HepG2 (cell line): ENCODE data around the gene THSD8. TPM values are rescaled to one million over a fixed set of nuclear protein-coding genes. Genes with fewer than 3 reads are reported as not detected.

ENCODE experiments used
- BHLHE40 ChIP-seq: IDR thresholded peaks from 2 replicates; pipeline ENCODE4 v1.6.1; 2011; ENCODE audit warnings: low read length, improper control_type of control experiment
- CREB1 ChIP-seq, 2 experiments: fragments of 450-650 bp in 1 of 2; IDR thresholded peaks; 2 replicates each; pipeline ENCODE4 v1.6.1; 2016 to 2017; ENCODE audit warnings: control low read depth in 1 of 2, mild to moderate bottlenecking in 1 of 2, missing compliant biosample characterization in 1 of 2, missing genetic modification characterization in 1 of 2
- DNMT1 ChIP-seq: sonication (generic); formaldehyde crosslinking; IDR thresholded peaks from 2 replicates; pipeline ENCODE4 v1.5.1; 2020; ENCODE audit warnings: mild to moderate bottlenecking, missing genetic modification reagents
- EEA1 ChIP-seq: sonication (generic); formaldehyde crosslinking; IDR thresholded peaks from 2 replicates; pipeline ENCODE4 v1.5.1; 2020; ENCODE audit warnings: mild to moderate bottlenecking, missing genetic modification reagents, borderline replicate concordance
- GABPB1 ChIP-seq: IDR thresholded peaks from 2 replicates; pipeline ENCODE4 v1.6.1; 2016; ENCODE audit warnings: mild to moderate bottlenecking, missing genetic modification reagents, moderate library complexity, missing compliant biosample characterization
- HNRNPLL ChIP-seq: fragments of 200-400 bp; formaldehyde crosslinking; IDR thresholded peaks from 2 replicates; pipeline ENCODE4 v1.6.1; 2017; ENCODE audit warnings: mild to moderate bottlenecking, low read depth, low read length; ENCODE audit not compliant: poor library complexity, severe bottlenecking
- MTA1 ChIP-seq: sonication (generic); formaldehyde crosslinking; IDR thresholded peaks from 2 replicates; pipeline ENCODE4 v1.4.0; 2020; ENCODE audit warnings: missing genetic modification reagents, mild to moderate bottlenecking, borderline replicate concordance
- RBFOX2 ChIP-seq: fragments of 200-400 bp; formaldehyde crosslinking; IDR thresholded peaks from 2 replicates; pipeline ENCODE4 v1.6.1; 2017; ENCODE audit warnings: low read depth, mild to moderate bottlenecking, low read length
- REPIN1 ChIP-seq: sonication (generic); formaldehyde crosslinking; IDR thresholded peaks from 2 replicates; pipeline ENCODE4 v1.8.0; 2022; ENCODE audit warnings: missing genetic modification reagents, low read depth, mild to moderate bottlenecking, borderline replicate concordance
- SAP130 ChIP-seq: IDR thresholded peaks from 2 replicates; pipeline ENCODE4 v1.6.1; 2016; ENCODE audit warnings: low read depth
- ZFY ChIP-seq: sonication (generic); formaldehyde crosslinking; IDR thresholded peaks from 2 replicates; pipeline ENCODE4 v1.4.0; 2020; ENCODE audit warnings: missing genetic modification reagents
- ZNF460 ChIP-seq: sonication (generic); formaldehyde crosslinking; IDR thresholded peaks from 2 replicates; pipeline ENCODE4 v1.5.1; 2020; ENCODE audit warnings: missing genetic modification reagents, mild to moderate bottlenecking, borderline replicate concordance
- ZNF652 ChIP-seq: IDR thresholded peaks from 2 replicates; pipeline ENCODE4 v1.6.1; 2016; ENCODE audit warnings: low read depth, borderline replicate concordance
- ZNF776 ChIP-seq: sonication (generic); formaldehyde crosslinking; IDR thresholded peaks from 2 replicates; pipeline ENCODE4 v1.4.0; 2020; ENCODE audit warnings: mild to moderate bottlenecking, missing genetic modification reagents
- ZNF891 ChIP-seq: sonication (generic); formaldehyde crosslinking; IDR thresholded peaks from 2 replicates; pipeline ENCODE4 v1.5.0; 2020; ENCODE audit warnings: mild to moderate bottlenecking, missing genetic modification reagents
- polyA plus RNA-seq, 8 experiments: library from polyadenylated mRNA; depleted of rRNA in 3 of 8; stranded (reverse) in 7 of 8; unstranded in 1 of 8; fragments of >200 nt; fragmentation: Illumina TruSeq in 4 of 8; extraction: Trizol in 4 of 8; gene quantifications; 2 replicates each; pipeline versions ENCODE4 v1.2.1 to v1.2.3, GENCODE V29; 2011 to 2016; ENCODE audit warnings: low read depth in 4 of 8, missing spikeins in 1 of 8, mixed read lengths in 1 of 8; ENCODE audit not compliant: insufficient read depth in 1 of 8
- total RNA-seq, 5 experiments: library from RNA; depleted of rRNA; stranded (reverse); fragments of >200 nt; fragmentation: Illumina TruSeq; extraction: Trizol; gene quantifications; 2 replicates each; pipeline ENCODE4 v1.2.3, GENCODE V29; 2016; ENCODE audit warnings: low read depth in 1 of 5
- TF ChIP-seq, protein P1 (sequence below): sonication (generic); formaldehyde crosslinking; IDR thresholded peaks from 2 replicates; pipeline ENCODE4 v1.5.1; 2020; ENCODE audit warnings: mild to moderate bottlenecking, missing genetic modification reagents
- TF ChIP-seq, protein P2 (sequence below), 2 experiments: sonication (generic) in 1 of 2; formaldehyde crosslinking in 1 of 2; IDR thresholded peaks; 2 replicates each; pipeline versions ENCODE4 v1.4.0 to v1.6.1; 2016 to 2020; ENCODE audit warnings: borderline replicate concordance in 1 of 2, low read depth in 1 of 2, mild to moderate bottlenecking in 1 of 2, missing genetic modification reagents in 1 of 2

The THSD8 gene
- total and polyA plus RNA-seq, 2 of the 13 experiments (the other 11 are each of a cell fraction or from before 2014, with no cell fraction given) = 4.8 to 14.9 TPM

- peak; percentile 93; the same call in 1 of the 2 replicates for TF ChIP-seq MTA1
- peak; percentile 94 for TF ChIP-seq ZNF652
- peak; percentile 56 for TF ChIP-seq CREB1 (IDR thresholded peaks at IDR 0.05)
- no peak for TF ChIP-seq CREB1 (CRISPR knock-in tag; IDR thresholded peaks at IDR 0.05)
- peak; percentile 71; the same call in 1 of the 2 replicates for TF ChIP-seq DNMT1 (CRISPR knock-in tag)
- peak; percentile 72; the same call in 1 of the 2 replicates for TF ChIP-seq EEA1 (CRISPR knock-in tag)
- TF ChIP-seq HNRNPLL = peak; percentile 76
- TF ChIP-seq, protein P1, sequence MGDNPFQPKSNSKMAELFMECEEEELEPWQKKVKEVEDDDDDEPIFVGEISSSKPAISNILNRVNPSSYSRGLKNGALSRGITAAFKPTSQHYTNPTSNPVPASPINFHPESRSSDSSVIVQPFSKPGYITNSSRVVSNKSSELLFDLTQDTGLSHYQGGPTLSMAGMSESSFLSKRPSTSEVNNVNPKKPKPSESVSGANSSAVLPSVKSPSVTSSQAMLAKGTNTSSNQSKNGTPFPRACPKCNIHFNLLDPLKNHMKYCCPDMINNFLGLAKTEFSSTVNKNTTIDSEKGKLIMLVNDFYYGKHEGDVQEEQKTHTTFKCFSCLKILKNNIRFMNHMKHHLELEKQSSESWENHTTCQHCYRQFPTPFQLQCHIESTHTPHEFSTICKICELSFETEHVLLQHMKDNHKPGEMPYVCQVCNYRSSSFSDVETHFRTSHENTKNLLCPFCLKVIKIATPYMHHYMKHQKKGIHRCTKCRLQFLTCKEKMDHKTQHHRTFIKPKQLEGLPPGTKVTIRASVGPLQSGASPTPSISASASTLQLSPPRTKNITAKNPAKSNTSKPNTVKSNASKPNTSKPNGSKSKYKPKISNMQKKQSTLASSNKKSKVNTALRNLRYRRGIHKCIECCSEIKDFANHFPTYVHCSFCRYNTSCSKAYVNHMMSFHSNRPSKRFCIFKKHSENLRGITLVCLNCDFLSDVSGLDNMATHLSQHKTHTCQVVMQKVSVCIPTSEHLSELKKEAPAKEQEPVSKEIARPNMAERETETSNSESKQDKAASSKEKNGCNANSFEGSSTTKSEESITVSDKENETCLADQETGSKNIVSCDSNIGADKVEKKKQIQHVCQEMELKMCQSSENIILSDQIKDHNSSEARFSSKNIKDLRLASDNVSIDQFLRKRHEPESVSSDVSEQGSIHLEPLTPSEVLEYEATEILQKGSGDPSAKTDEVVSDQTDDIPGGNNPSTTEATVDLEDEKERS = no peak
- peak; percentile 40; the same call in 1 of the 2 replicates for TF ChIP-seq GABPB1 (CRISPR knock-in tag)
- TF ChIP-seq ZFY (CRISPR knock-in tag) = peak; percentile 33; the same call in 1 of the 2 replicates
- TF ChIP-seq ZNF776 (CRISPR knock-in tag) = peak; percentile 34; the same call in 1 of the 2 replicates
- TF ChIP-seq, protein P2, sequence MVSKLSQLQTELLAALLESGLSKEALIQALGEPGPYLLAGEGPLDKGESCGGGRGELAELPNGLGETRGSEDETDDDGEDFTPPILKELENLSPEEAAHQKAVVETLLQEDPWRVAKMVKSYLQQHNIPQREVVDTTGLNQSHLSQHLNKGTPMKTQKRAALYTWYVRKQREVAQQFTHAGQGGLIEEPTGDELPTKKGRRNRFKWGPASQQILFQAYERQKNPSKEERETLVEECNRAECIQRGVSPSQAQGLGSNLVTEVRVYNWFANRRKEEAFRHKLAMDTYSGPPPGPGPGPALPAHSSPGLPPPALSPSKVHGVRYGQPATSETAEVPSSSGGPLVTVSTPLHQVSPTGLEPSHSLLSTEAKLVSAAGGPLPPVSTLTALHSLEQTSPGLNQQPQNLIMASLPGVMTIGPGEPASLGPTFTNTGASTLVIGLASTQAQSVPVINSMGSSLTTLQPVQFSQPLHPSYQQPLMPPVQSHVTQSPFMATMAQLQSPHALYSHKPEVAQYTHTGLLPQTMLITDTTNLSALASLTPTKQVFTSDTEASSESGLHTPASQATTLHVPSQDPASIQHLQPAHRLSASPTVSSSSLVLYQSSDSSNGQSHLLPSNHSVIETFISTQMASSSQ (IDR thresholded peaks at IDR 0.05; ENCODE audit: low read depth) = no peak
- TF ChIP-seq, protein P2 (CRISPR knock-in tag; IDR thresholded peaks at IDR 0.05; ENCODE audit: borderline replicate concordance) = peak; percentile 33; the same call in 1 of the 2 replicates
- no peak for TF ChIP-seq ZNF891 (CRISPR knock-in tag)
- TF ChIP-seq ZNF460 (CRISPR knock-in tag) = no peak
- TF ChIP-seq RBFOX2 = 0 out of 2 replicates have a peak, but pooled peaks have one; percentile 25
- TF ChIP-seq SAP130 (CRISPR knock-in tag) = 0 out of 2 replicates have a peak, but pooled peaks have one; percentile 29
- no peak for TF ChIP-seq REPIN1 (CRISPR knock-in tag)
- TF ChIP-seq BHLHE40 = no peak
These were observed 19.2 kb upstream of the THSD8 start (continued) for GRCh38 chr19:12782424-12783290.
